ENCODE results near the gene CERK. TPM values are rescaled to one million over a fixed set of nuclear protein-coding genes. Genes with fewer than 3 reads are reported as not detected.

CERK gene
- total and polyA plus RNA-seq, 4 experiments from 2014 or later: 91.2 to 164 (median 136) TPM

- ChIA-PET POLR2A (ENCODE audit: partially characterized antibody) (no interaction called here), CTCF (ENCODE audit: partially characterized antibody) (no interaction called here)
- Histone ChIP-seq H3K4me3 (ENCODE audit: low read length in 2 of 2) (no peak overlapping the region), H3K36me3 (ENCODE audit: insufficient read depth, low read length) (peaks cover 74% of the 10 kb centered on the region), H3K9me3 (ENCODE audit: control insufficient read depth in 1 of 2, low read length in 2 of 2) (no peaks in the 10 kb centered on the region), H3K27ac (ENCODE audit: low read depth, low read length) (no peak overlapping the region), H3K4me1 (ENCODE audit: insufficient read depth, low read length) (no peaks in the 10 kb centered on the region), H3K27me3 (ENCODE audit: insufficient read depth, low read length) (no peaks in the 10 kb centered on the region)
- Mint-ChIP-seq H3K9me3 (no peaks in the 10 kb centered on the region), H3K36me3 (peaks cover 31 to 57% of the 10 kb centered on the region in 2 donors), H3K27ac (no peak overlapping the region), H3K27me3 (no peaks in the 10 kb centered on the region), H3K4me3 (no peak overlapping the region), H3K4me1 (peaks cover 0 to 2% (median 0%) of the 10 kb centered on the region in 4 donors)
- intact Hi-C loops (cut with micrococcal nuclease): no loop called here
- no peak for DNase-seq
Measured at GRCh38 chr22:46696614-46697013, 41.4 kb downstream of the CERK start.

- Mint-ChIP-seq H3K9me3 (no peaks in the 10 kb centered on the region), H3K27ac (no peak overlapping the region), H3K36me3 (peaks cover 35 to 60% of the 10 kb centered on the region in 2 donors), H3K27me3 (no peaks in the 10 kb centered on the region), H3K4me1 (peaks cover 0 to 2% (median 0%) of the 10 kb centered on the region in 4 donors), H3K4me3 (no peak overlapping the region)
- ChIA-PET CTCF (ENCODE audit: partially characterized antibody) (no interaction called here), POLR2A (ENCODE audit: partially characterized antibody) (no interaction called here)
- H3K4me3 ChIP-seq (ENCODE audit: low read length in 2 of 2): no peak overlapping the region
- H3K36me3 ChIP-seq (ENCODE audit: insufficient read depth, low read length): peaks cover 74% of the 10 kb centered on the region
- H3K27me3 ChIP-seq (ENCODE audit: insufficient read depth, low read length): no peaks in the 10 kb centered on the region
- DNase-seq: no peak
- no peaks in the 10 kb centered on the region for H3K4me1 ChIP-seq (ENCODE audit: insufficient read depth, low read length)
- intact Hi-C loops (cut with micrococcal nuclease): no loop called here
- no peaks in the 10 kb centered on the region for H3K9me3 ChIP-seq (ENCODE audit: control insufficient read depth in 1 of 2, low read length in 2 of 2)
- no peak overlapping the region for H3K27ac ChIP-seq (ENCODE audit: low read depth, low read length)
Measured at GRCh38 chr22:46696229-46696518, 41.9 kb downstream of the CERK start.

- Mint-ChIP-seq H3K36me3 (peaks cover 39 to 64% of the 10 kb centered on the region in 2 donors), H3K9me3 (no peaks in the 10 kb centered on the region), H3K27ac (peak overlapping the region in 2 of 7 donors; percentile 17 to 50), H3K4me1 (peaks cover 0 to 2% (median under 1%) of the 10 kb centered on the region in 4 donors), H3K27me3 (no peaks in the 10 kb centered on the region), H3K4me3 (no peak overlapping the region)
- intact Hi-C loops (cut with micrococcal nuclease): no loop called here
- DNase-seq: no peak
- Histone ChIP-seq H3K27me3 (ENCODE audit: insufficient read depth, low read length) (no peaks in the 10 kb centered on the region), H3K4me3 (ENCODE audit: low read length in 2 of 2) (no peak overlapping the region), H3K9me3 (ENCODE audit: control insufficient read depth in 1 of 2, low read length in 2 of 2) (no peaks in the 10 kb centered on the region), H3K4me1 (ENCODE audit: insufficient read depth, low read length) (no peaks in the 10 kb centered on the region), H3K27ac (ENCODE audit: low read depth, low read length) (no peak overlapping the region), H3K36me3 (ENCODE audit: insufficient read depth, low read length) (peaks cover 77% of the 10 kb centered on the region)
- POLR2A ChIA-PET (ENCODE audit: partially characterized antibody): no interaction called here
- CTCF ChIA-PET (ENCODE audit: partially characterized antibody): no interaction called here
Measured at GRCh38 chr22:46695346-46696228, 42.5 kb downstream of the CERK start.

GRCh38 chr22:46694416-46695170, 43.5 kb downstream of the CERK start:
- no peak for DNase-seq
- Histone ChIP-seq H3K36me3 (ENCODE audit: insufficient read depth, low read length) (peaks cover 87% of the 10 kb centered on the region), H3K27ac (ENCODE audit: low read depth, low read length) (no peak overlapping the region), H3K4me3 (ENCODE audit: low read length in 2 of 2) (no peak overlapping the region), H3K4me1 (ENCODE audit: insufficient read depth, low read length) (no peaks in the 10 kb centered on the region), H3K9me3 (ENCODE audit: control insufficient read depth in 1 of 2, low read length in 2 of 2) (no peaks in the 10 kb centered on the region), H3K27me3 (ENCODE audit: insufficient read depth, low read length) (no peaks in the 10 kb centered on the region)
- intact Hi-C loops (cut with micrococcal nuclease): no loop called here
- no peaks in the 10 kb centered on the region for H3K9me3 Mint-ChIP-seq
- ChIA-PET CTCF (ENCODE audit: partially characterized antibody) (interaction anchor here (0.9 kb wide), 1 partner anchor 131 kb away, joined by 3 read pairs; no protein-coding TSS in a partner anchor), POLR2A (ENCODE audit: partially characterized antibody) (no interaction called here)
- H3K27ac Mint-ChIP-seq: peak overlapping the region in 4 of 7 donors; percentile 17 to 60 (median 49)
- H3K27me3 Mint-ChIP-seq: no peaks in the 10 kb centered on the region
- H3K4me3 Mint-ChIP-seq: no peak overlapping the region
- peaks cover 0 to 4% (median under 1%) of the 10 kb centered on the region in 4 donors for H3K4me1 Mint-ChIP-seq
- H3K36me3 Mint-ChIP-seq: peaks cover 41 to 63% of the 10 kb centered on the region in 2 donors

- Mint-ChIP-seq H3K36me3 (peaks cover 36 to 61% of the 10 kb centered on the region in 2 donors), H3K27ac (peak overlapping the region in 4 of 7 donors; percentile 4 to 60 (median 38)), H3K4me3 (no peak overlapping the region), H3K4me1 (peaks cover 0 to 4% (median under 1%) of the 10 kb centered on the region in 4 donors), H3K27me3 (no peaks in the 10 kb centered on the region), H3K9me3 (no peaks in the 10 kb centered on the region)
- DNase-seq: no peak
- ChIA-PET POLR2A (ENCODE audit: partially characterized antibody) (no interaction called here), CTCF (ENCODE audit: partially characterized antibody) (interaction anchor here (0.8 to 0.9 kb wide), 2 partner anchors 131 kb away, joined by 3 to 4 read pairs; no protein-coding TSS in a partner anchor)
- H3K9me3 ChIP-seq (ENCODE audit: control insufficient read depth in 1 of 2, low read length in 2 of 2): no peaks in the 10 kb centered on the region
- peaks cover 87% of the 10 kb centered on the region for H3K36me3 ChIP-seq (ENCODE audit: insufficient read depth, low read length)
- H3K27me3 ChIP-seq (ENCODE audit: insufficient read depth, low read length): no peaks in the 10 kb centered on the region
- no peaks in the 10 kb centered on the region for H3K4me1 ChIP-seq (ENCODE audit: insufficient read depth, low read length)
- H3K4me3 ChIP-seq (ENCODE audit: low read length in 2 of 2): no peak overlapping the region
- intact Hi-C loops (cut with micrococcal nuclease): no loop called here
- H3K27ac ChIP-seq (ENCODE audit: low read depth, low read length): no peak overlapping the region
Measured at GRCh38 chr22:46693634-46694415, 44.2 kb downstream of the CERK start.

GRCh38 chr22:46691571-46691970, 46.5 kb downstream of the CERK start:
- Histone ChIP-seq H3K4me3 (ENCODE audit: low read length in 2 of 2) (no peak overlapping the region), H3K27me3 (ENCODE audit: insufficient read depth, low read length) (no peaks in the 10 kb centered on the region), H3K9me3 (ENCODE audit: control insufficient read depth in 1 of 2, low read length in 2 of 2) (no peaks in the 10 kb centered on the region), H3K4me1 (ENCODE audit: insufficient read depth, low read length) (no peaks in the 10 kb centered on the region), H3K36me3 (ENCODE audit: insufficient read depth, low read length) (peaks cover 81% of the 10 kb centered on the region), H3K27ac (ENCODE audit: low read depth, low read length) (no peak overlapping the region)
- no peak for DNase-seq
- no peak overlapping the region for H3K4me3 Mint-ChIP-seq
- H3K4me1 Mint-ChIP-seq: peaks cover 0 to 5% (median 2%) of the 10 kb centered on the region in 4 donors
- H3K9me3 Mint-ChIP-seq: no peaks in the 10 kb centered on the region
- peaks cover 37 to 59% of the 10 kb centered on the region in 2 donors for H3K36me3 Mint-ChIP-seq
- POLR2A ChIA-PET (ENCODE audit: partially characterized antibody): no interaction called here
- CTCF ChIA-PET (ENCODE audit: partially characterized antibody): no interaction called here
- H3K27ac Mint-ChIP-seq: peak overlapping the region in 2 of 7 donors; percentile 19 to 76
- intact Hi-C loops (cut with micrococcal nuclease): no loop called here
- no peaks in the 10 kb centered on the region for H3K27me3 Mint-ChIP-seq

- Mint-ChIP-seq H3K36me3 (peaks cover 40 to 70% of the 10 kb centered on the region in 2 donors), H3K27ac (no peak overlapping the region), H3K9me3 (no peaks in the 10 kb centered on the region), H3K4me3 (no peak overlapping the region), H3K4me1 (peaks cover 9 to 19% (median 13%) of the 10 kb centered on the region in 4 donors), H3K27me3 (no peaks in the 10 kb centered on the region)
- intact Hi-C loops (cut with micrococcal nuclease): no loop called here
- H3K36me3 ChIP-seq (ENCODE audit: insufficient read depth, low read length): peaks cover 81% of the 10 kb centered on the region
- POLR2A ChIA-PET (ENCODE audit: partially characterized antibody): no interaction called here
- CTCF ChIA-PET (ENCODE audit: partially characterized antibody): no interaction called here
- H3K4me1 ChIP-seq (ENCODE audit: insufficient read depth, low read length): peaks cover 12% of the 10 kb centered on the region
- H3K4me3 ChIP-seq (ENCODE audit: low read length in 2 of 2): no peak overlapping the region
- DNase-seq: no peak
- no peak overlapping the region for H3K27ac ChIP-seq (ENCODE audit: low read depth, low read length)
- H3K9me3 ChIP-seq (ENCODE audit: control insufficient read depth in 1 of 2, low read length in 2 of 2): no peaks in the 10 kb centered on the region
- H3K27me3 ChIP-seq (ENCODE audit: insufficient read depth, low read length): no peaks in the 10 kb centered on the region
Measured at GRCh38 chr22:46690146-46690545, 47.9 kb downstream of the CERK start.

All from CD4-positive, alpha-beta memory T cell (primary cell).